DOHH2 (cell line): Measurements from ENCODE around the gene RAB6C.
"Not testable (repeated sequence)": the region's sequence is repeated elsewhere in the genome, so short reads cannot be mapped to it uniquely, and the experiment has no call there.

ENCODE experiments used
- H3F3A ChIP-seq: fragments of 200-600 bp; sonication (generic), shearing (Covaris generic); 2 replicates; pipeline ENCODE4 v1.6.0; 2016; ENCODE audit warnings: antibody characterized with exemption, mild to moderate bottlenecking; ENCODE audit not compliant: control insufficient read depth, insufficient read depth
- H3K27ac ChIP-seq: fragments of 200-600 bp; sonication (generic); 2 replicates; pipeline ENCODE4 v1.5.1; 2014; ENCODE audit warnings: low read depth, mild to moderate bottlenecking, low read length, moderate library complexity
- H3K27me3 ChIP-seq: fragments of 200-600 bp; sonication (generic); 2 replicates; pipeline ENCODE4 v1.6.1; 2014; ENCODE audit warnings: mild to moderate bottlenecking, low read length, mixed read lengths; ENCODE audit not compliant: control insufficient read depth
- H3K36me3 ChIP-seq: fragments of 200-600 bp; sonication (generic); 2 replicates; pipeline ENCODE4 v1.6.1; 2014; ENCODE audit warnings: mild to moderate bottlenecking, low read length, moderate library complexity, mixed read lengths; ENCODE audit not compliant: control insufficient read depth
- H3K4me1 ChIP-seq: fragments of 200-600 bp; sonication (generic); 2 replicates; pipeline ENCODE4 v1.6.1; 2014; ENCODE audit warnings: mild to moderate bottlenecking, low read length, mixed read lengths; ENCODE audit not compliant: control insufficient read depth
- H3K4me2 ChIP-seq: fragments of 200-600 bp; sonication (generic); 2 replicates; pipeline ENCODE4 v1.6.0; 2014; ENCODE audit warnings: mild to moderate bottlenecking, low read length, moderate library complexity
- H3K4me3 ChIP-seq: fragments of 200-600 bp; sonication (generic); 2 replicates; pipeline ENCODE4 v1.5.1; 2014; ENCODE audit warnings: mild to moderate bottlenecking, low read length, mixed read lengths
- H3K79me2 ChIP-seq: fragments of 200-600 bp; sonication (generic); 2 replicates; pipeline ENCODE4 v1.6.1; 2014; ENCODE audit warnings: mild to moderate bottlenecking, low read length, mixed read lengths; ENCODE audit not compliant: control insufficient read depth
- H3K9me2 ChIP-seq: fragments of 200-600 bp; sonication (generic); replicated peaks from 2 replicates; pipeline ENCODE4 v1.6.1; 2014; ENCODE audit warnings: mild to moderate bottlenecking, low read length, mixed read lengths; ENCODE audit not compliant: control insufficient read depth
- H3K9me3 ChIP-seq: fragments of 200-600 bp; sonication (generic); 2 replicates; pipeline ENCODE4 v1.6.1; 2014; ENCODE audit warnings: antibody characterized with exemption, low read length, mixed read lengths; ENCODE audit not compliant: control insufficient read depth, insufficient read depth
- H4K20me1 ChIP-seq: fragments of 200-600 bp; sonication (generic); 2 replicates; pipeline ENCODE4 v1.6.0; 2014; ENCODE audit warnings: low read depth, mild to moderate bottlenecking, antibody characterized with exemption, low read length, moderate library complexity; ENCODE audit not compliant: control insufficient read depth, insufficient read depth
- CTCF ChIP-seq: fragments of 200-600 bp; sonication (generic); IDR thresholded peaks from one replicate; pipeline ENCODE4 v1.5.1; 2014; ENCODE audit warnings: antibody characterized with exemption, mild to moderate bottlenecking, low read depth, low read length; ENCODE audit not compliant: poor library complexity, severe bottlenecking
- EZH2phosphoT487 ChIP-seq: fragments of 200-600 bp; sonication (generic); IDR thresholded peaks from 2 replicates; pipeline ENCODE4 v1.6.1; 2017; ENCODE audit warnings: borderline replicate concordance, mild to moderate bottlenecking, antibody characterized with exemption, low read length, moderate library complexity, mixed read lengths

RAB6C gene

GRCh38 chr2:129945557-129945956, 33.9 kb upstream of the RAB6C start:
- no peaks in the 10 kb centered on the region for H3K9me2 ChIP-seq
- no peaks in the 10 kb centered on the region for H3K79me2 ChIP-seq
- no peak overlapping the region for H3K27ac ChIP-seq
- H3F3A ChIP-seq = no peaks in the 10 kb centered on the region
- H3K36me3 ChIP-seq = no peaks in the 10 kb centered on the region
- no peaks in the 10 kb centered on the region for H4K20me1 ChIP-seq
- no peaks in the 10 kb centered on the region for H3K27me3 ChIP-seq
- H3K4me1 ChIP-seq = no peaks in the 10 kb centered on the region
- H3K9me3 ChIP-seq = no peaks in the 10 kb centered on the region
- no peak overlapping the region for H3K4me3 ChIP-seq
- TF ChIP-seq EZH2phosphoT487 = no peak
- no peak for TF ChIP-seq CTCF
- no peak overlapping the region for H3K4me2 ChIP-seq

DNA sequence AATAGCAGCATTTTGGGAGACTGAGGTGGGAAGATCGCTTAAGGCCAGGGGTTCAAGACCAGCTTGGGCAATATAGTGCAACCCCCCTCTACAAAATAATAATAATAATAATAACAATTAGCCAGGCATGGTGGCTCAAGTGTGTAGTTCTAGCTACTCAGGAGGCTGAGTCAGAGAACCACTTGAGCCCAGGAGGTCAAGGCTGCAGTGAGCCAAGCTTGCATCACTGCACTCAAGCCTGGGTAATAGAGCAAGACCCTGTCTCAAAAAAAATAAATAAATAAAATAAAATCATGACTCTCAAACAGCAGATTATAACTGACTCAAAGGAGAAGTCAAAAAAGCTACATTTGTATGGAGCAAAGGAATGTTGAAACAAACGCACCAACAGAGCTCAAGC, 31.8 kb upstream of the RAB6C start:
- H3K9me3 ChIP-seq, H3K27me3 ChIP-seq, H3K4me1 ChIP-seq, H3K9me2 ChIP-seq, H3K27ac ChIP-seq, H4K20me1 ChIP-seq, H3K79me2 ChIP-seq, H3K36me3 ChIP-seq, H3K4me3 ChIP-seq, H3K4me2 ChIP-seq, H3F3A ChIP-seq: not testable (repeated sequence)

GRCh38 chr2:129956171-129956570, 23.3 kb upstream of the RAB6C start:
- H3F3A ChIP-seq, H3K79me2 ChIP-seq, H3K4me3 ChIP-seq, H3K9me3 ChIP-seq, H3K27me3 ChIP-seq, H4K20me1 ChIP-seq, H3K36me3 ChIP-seq, H3K27ac ChIP-seq, H3K9me2 ChIP-seq, H3K4me1 ChIP-seq, H3K4me2 ChIP-seq: not testable (repeated sequence)

GRCh38 chr2:129957891-129958290, 21.6 kb upstream of the RAB6C start:
- Histone ChIP-seq H3K79me2 (no peaks in the 10 kb centered on the region), H3K4me3 (no peak overlapping the region), H3K4me2 (no peak overlapping the region), H3K27ac (no peak overlapping the region), H3K9me3 (no peaks in the 10 kb centered on the region), H3K27me3 (no peaks in the 10 kb centered on the region), H3K9me2 (no peaks in the 10 kb centered on the region), H3F3A (no peaks in the 10 kb centered on the region), H3K4me1 (no peaks in the 10 kb centered on the region), H4K20me1 (no peaks in the 10 kb centered on the region), H3K36me3 (no peaks in the 10 kb centered on the region)
- TF ChIP-seq CTCF (no peak), EZH2phosphoT487 (no peak)

- H3K4me2 ChIP-seq, H3K4me3 ChIP-seq: not testable (repeated sequence)
Measured at GRCh38 chr2:129958736-129959135, 20.7 kb upstream of the RAB6C start.

GRCh38 chr2:129968605-129969004, 10.9 kb upstream of the RAB6C start:
- not testable (repeated sequence) for H3K4me2 ChIP-seq, H3K79me2 ChIP-seq, H3K4me3 ChIP-seq, H3F3A ChIP-seq, H3K27me3 ChIP-seq, H3K4me1 ChIP-seq, H3K9me3 ChIP-seq, H3K27ac ChIP-seq, H3K9me2 ChIP-seq, H3K36me3 ChIP-seq, H4K20me1 ChIP-seq

More at GRCh38 chr2:129958736-129959135, 20.7 kb upstream of the RAB6C start:
- not testable (repeated sequence) for H3K36me3 ChIP-seq, H3K9me3 ChIP-seq, H3K9me2 ChIP-seq, H4K20me1 ChIP-seq, H3K79me2 ChIP-seq, H3K27ac ChIP-seq, H3F3A ChIP-seq, H3K4me1 ChIP-seq, H3K27me3 ChIP-seq
